Heart right ventricle (tissue), 16 donors: ENCODE data around the gene KRTAP5-8. TPM values are rescaled to one million over a fixed set of nuclear protein-coding genes. Genes with fewer than 3 reads are reported as not detected.

Experiments
- ATAC-seq, 8 donors: fragments of 200-7000 bp; cut with Tn5 transposase; one replicate each; pipeline ENCODE4 v1.9.1; 2020; ENCODE audit warnings: mild to moderate bottlenecking in 8 of 8, moderate library complexity in 8 of 8, moderate number of reproducible peaks in 1 of 8
- DNase-seq, 2 donors: peaks; one replicate each; pipeline ENCODE4 v3.0.0-alpha.2; 2020
- H3K27ac ChIP-seq, 10 donors: fragments of 200-600 bp; sonication (generic) in 2 of 10; one replicate each; pipeline versions ENCODE4 v1.5.0 to v1.8.0; 2020 to 2022; ENCODE audit warnings: mild to moderate bottlenecking in 3 of 10
- H3K27me3 ChIP-seq, 7 donors: fragments of 200-600 bp; one replicate each; pipeline ENCODE4 v1.8.0; 2021 to 2022; ENCODE audit warnings: mild to moderate bottlenecking in 2 of 7
- H3K36me3 ChIP-seq, 9 donors: fragments of 200-600 bp; sonication (generic) in 1 of 9; one replicate each; pipeline versions ENCODE4 v1.5.0 to v1.8.0; 2020 to 2022; ENCODE audit warnings: mild to moderate bottlenecking in 2 of 9
- H3K4me1 ChIP-seq, 9 donors: fragments of 200-600 bp; sonication (generic) in 1 of 9; one replicate each; pipeline versions ENCODE4 v1.5.0 to v1.8.0; 2020 to 2022; ENCODE audit warnings: mild to moderate bottlenecking in 4 of 9
- H3K4me3 ChIP-seq, 10 donors: fragments of 200-600 bp; sonication (generic) in 2 of 10; one replicate each; pipeline versions ENCODE4 v1.5.0 to v1.8.0; 2020 to 2022; ENCODE audit warnings: mild to moderate bottlenecking in 7 of 10, moderate library complexity in 2 of 10
- H3K9me3 ChIP-seq, 11 donors: fragments of 200-600 bp in 10 of 11; sonication (generic) in 2 of 11; one replicate each; pipeline versions ENCODE4 v1.5.0 to v1.8.0; 2013 to 2022; ENCODE audit warnings: mild to moderate bottlenecking in 2 of 11, control low read depth in 1 of 11, moderate library complexity in 1 of 11
- CTCF ChIP-seq, 9 donors: fragments of 200-600 bp; sonication (generic) in 2 of 9; IDR thresholded peaks; one replicate each; pipeline versions ENCODE4 v1.5.0 to v1.8.0; 2021 to 2022; ENCODE audit warnings: antibody characterized with exemption in 9 of 9, mild to moderate bottlenecking in 5 of 9, moderate library complexity in 1 of 9
- WGBS, 2 donors: extraction: QIAGEN DNeasy Blood & Tissue Kit; methylation state at CpG; one replicate each; pipeline ENCODE4 v1.1.7; 2013; ENCODE audit warnings: inconsistent platforms in 1 of 2; 5-methylcytosine and 5-hydroxymethylcytosine counted together
- intact Hi-C, 10 donors: fragments of 100-400 bp; cut with DNase I; formaldehyde crosslinking; loops; one replicate each; pipeline versions ENCODE4 v1.11.1 to v1.14.2; 2022
- polyA plus RNA-seq, 2 donors: library from polyadenylated mRNA; stranded (reverse); fragments of 200-250 nt; gene quantifications; one replicate each; pipeline ENCODE4 v1.2.3, GENCODE V29; 2013
- total RNA-seq, 10 donors: library from RNA; stranded (reverse); fragmentation: NEBNext Ultra II Directional in 3 of 10; extraction: Animal tissue kit (Norgen Biotek cat#: 25700) in 3 of 10; gene quantifications; one replicate each; pipeline versions ENCODE4 v1.2.1 to v1.2.4, GENCODE V29; 2021 to 2023
- donor health status: Arrhythmogenic right ventricular cardiomyopathy.
- donor health status: ischemic (EF 13 %, LVEDD 7.1; RV severe dilation, severe dysfunction).
- donor health status: healthy with polysubstance abuse.
- donor health status: DM: no; HTN: yes; CAD: no.
- donor health status: DM: no; HTN: no; CAD: no.
- donor health status: ischemic (EF 25% LVEDD 6.9; RV normal size, moderate dysfunction).
- donor health status: ischemic (EF 25% LVEDD 5.7; RV mildly dilated, moderate dysfunction).
- donor health status: healthy.
- donor health status: DM: yes; HTN: yes; CAD: no.
- donor health status: Ischemic cardiomyopathy.
- donor health status: ischemic (EF 35%, LVEDD 5.7; RV mildly dilated, moderate dysfunction).
- donor health status: nonischemic (EF 11% LVEDD 7.7; RV severe dilation, severe dysfunction).
- donor health status: DM: yes; HTN: yes; CAD: no.
- donor health status: PGD.
- donor health status: ischemic (EF 29% LVEDD 5.4; RV normal size, mild dysfunction).
- donor health status: nonischemic (EF 23%, LVEDD 6.1; RV moderate dilation, normal function).

The KRTAP5-8 gene
- total and polyA plus RNA-seq, 12 donors, result not detected

GRCh38 chr11:71500601-71501021 is 37.2 kb upstream of the KRTAP5-8 start:
- no peak overlapping the region for H3K4me3 ChIP-seq
- TF ChIP-seq CTCF (IDR thresholded peaks at IDR 0.05), result no peak
- ATAC-seq (peak; percentile 59 to 89 (median 80)), DNase-seq (peak; percentile 57)
- peaks cover 0 to 5% (median 0%) of the 10 kb centered on the region in 11 donors for H3K9me3 ChIP-seq
- 36 to 55% methylated on average over 6 of the region's 6 CpGs for WGBS, 2 donors
- H3K4me1 ChIP-seq, result peaks cover 0 to 20% (median 0%) of the 10 kb centered on the region in 9 donors
- H3K36me3 ChIP-seq, result peaks cover 0 to 88% (median 43%) of the 10 kb centered on the region in 9 donors
- intact Hi-C loops, result no loop called here
- no peaks in the 10 kb centered on the region for H3K27me3 ChIP-seq
- no peak overlapping the region for H3K27ac ChIP-seq

GRCh38 chr11:71501071-71501985 is 36.5 kb upstream of the KRTAP5-8 start:
- ATAC-seq, result no peak
- intact Hi-C loops, result no loop called here

GRCh38 chr11:71502026-71502425 is 35.8 kb upstream of the KRTAP5-8 start:
- DNase-seq (no peak), ATAC-seq (no peak)
- peaks cover 0 to 20% (median 0%) of the 10 kb centered on the region in 9 donors for H3K4me1 ChIP-seq
- H3K27ac ChIP-seq, result no peak overlapping the region
- H3K27me3 ChIP-seq, result no peaks in the 10 kb centered on the region
- TF ChIP-seq CTCF (IDR thresholded peaks at IDR 0.05), result no peak
- 94 to 95% methylated on average over 10 of the region's 10 CpGs for WGBS, 2 donors
- H3K4me3 ChIP-seq, result no peak overlapping the region
- H3K36me3 ChIP-seq, result peaks cover 0 to 88% (median 37%) of the 10 kb centered on the region in 9 donors
- H3K9me3 ChIP-seq, result peaks cover 0 to 6% (median 0%) of the 10 kb centered on the region in 11 donors
- intact Hi-C loops, result no loop called here

More at GRCh38 chr11:71501071-71501985, 36.5 kb upstream of the KRTAP5-8 start:
- H3K27ac ChIP-seq, result no peak overlapping the region
- DNase-seq, result no peak
- no peaks in the 10 kb centered on the region for H3K27me3 ChIP-seq
- H3K9me3 ChIP-seq, result peaks cover 0 to 3% (median 0%) of the 10 kb centered on the region in 11 donors
- TF ChIP-seq CTCF (IDR thresholded peaks at IDR 0.05), result no peak
- peaks cover 0 to 20% (median 0%) of the 10 kb centered on the region in 9 donors for H3K4me1 ChIP-seq
- no peak overlapping the region for H3K4me3 ChIP-seq
- H3K36me3 ChIP-seq, result peaks cover 0 to 88% (median 44%) of the 10 kb centered on the region in 9 donors
- WGBS, 2 donors, result 92 to 95% methylated on average over 30 of the region's 30 CpGs

GRCh38 chr11:71502871-71503435 is 34.9 kb upstream of the KRTAP5-8 start:
- peaks cover 0 to 20% (median 0%) of the 10 kb centered on the region in 9 donors for H3K4me1 ChIP-seq
- WGBS, 2 donors, result 96% methylated on average over 15 of the region's 15 CpGs
- peaks cover 0 to 79% (median 36%) of the 10 kb centered on the region in 9 donors for H3K36me3 ChIP-seq
- peaks cover 0 to 16% (median 5%) of the 10 kb centered on the region in 11 donors for H3K9me3 ChIP-seq
- no peaks in the 10 kb centered on the region for H3K27me3 ChIP-seq
- TF ChIP-seq CTCF (IDR thresholded peaks at IDR 0.05), result no peak
- no peak overlapping the region for H3K4me3 ChIP-seq
- DNase-seq, result no peak
- intact Hi-C loops, result no loop called here
- H3K27ac ChIP-seq, result no peak overlapping the region
- no peak for ATAC-seq
